ENCODE data around the gene ATOSA.

The ATOSA gene

GRCh38 chr15:52670087-52670486 lies 9.1 kb downstream of the ATOSA start:
- no peak for DNase-seq (ENCODE audit: low read depth)
- TF ChIP-seq CTCF (conservative IDR thresholded peaks at IDR 0.05; ENCODE audit: low read depth, low read length): no peak
- no peak overlapping the region for H3K4me3 ChIP-seq (ENCODE audit: low read depth, low read length)

DNA sequence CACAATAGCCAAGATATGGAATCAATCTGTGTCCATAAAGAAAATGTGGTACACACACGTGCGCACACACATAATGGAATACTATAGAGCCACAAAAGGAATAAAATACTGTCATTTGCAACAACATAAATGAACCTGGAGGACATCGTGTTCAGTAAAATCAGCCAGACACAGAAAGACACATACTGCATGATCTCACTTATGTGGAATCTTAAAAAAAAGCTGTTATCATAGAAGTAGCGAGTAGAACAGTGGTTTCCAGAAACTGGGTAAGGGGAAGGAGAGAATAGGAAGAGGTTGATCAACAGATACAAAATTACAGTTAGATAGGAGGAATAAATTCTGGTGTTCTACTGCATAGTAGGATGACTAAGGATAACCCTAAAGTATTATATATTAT lies 11.1 kb downstream of the ATOSA start:
- TF ChIP-seq CTCF (conservative IDR thresholded peaks at IDR 0.05; ENCODE audit: low read depth, low read length): no peak
- DNase-seq (ENCODE audit: low read depth): peak; percentile 69
- no peak overlapping the region for H3K4me3 ChIP-seq (ENCODE audit: low read depth, low read length)

DNA sequence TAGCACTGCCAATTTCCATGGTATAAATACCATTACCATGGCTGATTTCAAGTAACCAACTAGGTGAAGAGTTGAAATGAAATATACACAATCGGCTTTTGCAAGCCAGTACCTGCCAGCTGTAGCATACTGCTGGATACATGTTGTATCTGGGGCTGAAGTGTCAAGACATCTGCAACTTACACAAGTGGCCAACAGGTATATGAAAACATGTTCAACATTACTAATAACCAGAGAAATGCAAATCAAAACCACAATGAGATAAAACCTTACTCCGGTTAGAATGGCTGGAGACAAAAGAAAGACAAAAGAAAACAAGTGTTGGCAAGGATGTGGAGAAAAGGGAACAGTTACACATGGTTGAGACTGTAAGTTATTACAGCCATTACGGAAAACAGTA lies 11.6 kb downstream of the ATOSA start:
- H3K4me3 ChIP-seq (ENCODE audit: low read depth, low read length): no peak overlapping the region
- no peak for DNase-seq (ENCODE audit: low read depth)
- no peak for TF ChIP-seq CTCF (conservative IDR thresholded peaks at IDR 0.05; ENCODE audit: low read depth, low read length)

DNA sequence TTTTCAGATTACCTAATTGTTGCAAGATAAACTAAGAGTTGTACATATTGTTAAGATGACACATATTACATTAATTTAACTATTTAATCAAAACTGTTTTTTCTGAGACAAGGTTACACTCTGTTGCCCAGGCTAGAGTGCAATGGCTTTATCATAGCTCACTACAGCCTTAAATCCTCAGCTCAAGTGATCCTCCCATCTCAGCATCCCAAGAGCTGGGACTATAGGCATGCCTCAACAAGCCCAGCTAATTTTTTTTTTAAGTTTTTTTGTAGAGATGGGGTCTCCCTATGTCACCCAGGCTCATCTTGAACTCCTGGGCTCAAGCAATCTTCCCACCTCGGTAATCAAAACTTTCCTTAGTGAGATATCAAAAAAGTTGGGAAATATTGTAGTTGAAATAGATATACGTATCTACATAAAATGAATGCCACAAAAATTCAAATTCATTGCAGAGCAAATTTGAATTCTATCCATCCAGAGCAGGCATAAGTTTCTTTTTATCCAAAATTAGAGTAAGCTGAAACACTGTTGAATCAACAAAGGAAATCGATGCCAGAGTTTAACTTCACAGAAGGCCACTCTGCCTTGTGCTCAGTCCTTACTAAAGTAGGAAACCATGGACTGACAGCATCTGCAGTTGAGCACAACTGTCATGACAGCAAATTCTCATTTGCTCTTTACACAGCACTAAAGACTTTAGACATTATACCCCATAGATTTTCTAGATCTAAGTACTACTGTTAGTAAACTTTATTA lies 15.5 kb downstream of the ATOSA start:
- no peak for TF ChIP-seq CTCF (conservative IDR thresholded peaks at IDR 0.05; ENCODE audit: low read depth, low read length)
- H3K4me3 ChIP-seq (ENCODE audit: low read depth, low read length): no peak overlapping the region
- no peak for DNase-seq (ENCODE audit: low read depth)

DNA sequence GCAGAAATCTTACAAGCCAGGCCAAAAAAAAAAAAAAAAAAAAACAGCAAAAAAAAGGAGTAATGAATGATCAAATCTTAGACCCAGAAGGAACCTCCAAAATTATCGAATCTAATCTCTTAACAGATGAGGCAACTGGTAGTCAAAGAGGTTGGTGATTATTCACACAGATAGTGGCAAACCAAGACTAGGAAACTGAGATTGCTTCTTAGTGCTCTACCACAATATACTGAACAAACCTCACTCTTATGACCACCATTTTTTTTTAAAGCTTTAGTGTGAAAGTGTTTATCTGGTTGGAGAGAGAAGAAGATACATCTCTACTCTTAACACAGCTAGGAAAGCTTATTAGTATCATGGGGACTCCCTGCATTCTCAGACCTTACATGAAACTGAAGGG lies 17.3 kb downstream of the ATOSA start:
- no peak for DNase-seq (ENCODE audit: low read depth)
- no peak for TF ChIP-seq CTCF (conservative IDR thresholded peaks at IDR 0.05; ENCODE audit: low read depth, low read length)
- H3K4me3 ChIP-seq (ENCODE audit: low read depth, low read length): no peak overlapping the region

DNA sequence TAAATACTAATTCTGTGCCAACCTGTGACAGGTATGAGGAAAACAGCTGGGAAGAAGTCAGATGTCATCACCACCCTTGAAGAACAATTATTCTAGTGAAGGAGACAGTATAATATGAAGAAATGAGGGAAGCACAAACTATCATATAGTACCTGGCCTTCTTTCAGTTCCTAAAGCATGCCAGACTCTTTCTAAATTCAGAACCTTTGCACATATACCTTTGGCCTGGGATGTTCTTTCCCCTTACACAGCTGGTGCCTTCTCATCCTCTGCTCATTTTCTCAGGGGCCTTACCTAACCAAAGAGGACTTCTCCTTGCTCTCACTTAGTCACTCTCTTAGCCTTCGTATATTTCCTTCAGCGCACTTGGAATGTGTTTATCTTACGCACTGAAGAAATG lies 19.0 kb downstream of the ATOSA start:
- no peak for DNase-seq (ENCODE audit: low read depth)
- no peak for TF ChIP-seq CTCF (conservative IDR thresholded peaks at IDR 0.05; ENCODE audit: low read depth, low read length)
- no peak overlapping the region for H3K4me3 ChIP-seq (ENCODE audit: low read depth, low read length)

- no peak overlapping the region for H3K4me3 ChIP-seq (ENCODE audit: low read depth, low read length)
- no peak for TF ChIP-seq CTCF (conservative IDR thresholded peaks at IDR 0.05; ENCODE audit: low read depth, low read length)
- DNase-seq (ENCODE audit: low read depth): peak; percentile 43
These were observed 20.2 kb downstream of the ATOSA start for GRCh38 chr15:52658955-52659354.
